HG03469 (cell line): Measurements from ENCODE around the gene UBE2E2.

Source experiments
- ATAC-seq: cut with Tn5 transposase; IDR thresholded peaks from one replicate; pipeline ENCODE4 v1.9.1; 2021; ENCODE audit warnings: mild to moderate bottlenecking, moderate library complexity, moderate number of reproducible peaks; ENCODE audit not compliant: unreplicated experiment

Gene UBE2E2

GRCh38 chr3:23272820-23273219, 69.7 kb downstream of the UBE2E2 start:
- no peak for ATAC-seq

GRCh38 chr3:23275061-23275460, 71.9 kb downstream of the UBE2E2 start:
- no peak for ATAC-seq

GRCh38 chr3:23275814-23276213, 72.7 kb downstream of the UBE2E2 start:
- ATAC-seq, result no peak

- ATAC-seq, result no peak
Measured at GRCh38 chr3:23276913-23277658, 74.0 kb downstream of the UBE2E2 start.

GRCh38 chr3:23277688-23278087, 74.6 kb downstream of the UBE2E2 start:
- ATAC-seq, result no peak

- no peak for ATAC-seq
Measured at GRCh38 chr3:23283625-23284024, 80.5 kb downstream of the UBE2E2 start.

- no peak for ATAC-seq
Measured at GRCh38 chr3:23288286-23288685, 85.2 kb downstream of the UBE2E2 start.

- ATAC-seq, result no peak
Measured at GRCh38 chr3:23288715-23289114, 85.6 kb downstream of the UBE2E2 start.

- ATAC-seq, result no peak
Measured at GRCh38 chr3:23292432-23292831, 89.3 kb downstream of the UBE2E2 start.

GRCh38 chr3:23294770-23295387, 91.8 kb downstream of the UBE2E2 start:
- ATAC-seq, result no peak

- no peak for ATAC-seq
Measured at GRCh38 chr3:23301819-23302218, 98.7 kb downstream of the UBE2E2 start.

- no peak for ATAC-seq
Measured at GRCh38 chr3:23302271-23302670, 99.1 kb downstream of the UBE2E2 start.

GRCh38 chr3:23303601-23304217, 100.6 kb downstream of the UBE2E2 start:
- no peak for ATAC-seq

- ATAC-seq, result no peak
Measured at GRCh38 chr3:23304424-23304823, 101.3 kb downstream of the UBE2E2 start.

GRCh38 chr3:23308986-23309625, 106.0 kb downstream of the UBE2E2 start:
- ATAC-seq, result no peak

- ATAC-seq, result no peak
Measured at GRCh38 chr3:23312866-23313265, 109.7 kb downstream of the UBE2E2 start.

- no peak for ATAC-seq
Measured at GRCh38 chr3:23314981-23315762, 112.0 kb downstream of the UBE2E2 start.

- no peak for ATAC-seq
Measured at GRCh38 chr3:23316924-23317323, 113.8 kb downstream of the UBE2E2 start.

GRCh38 chr3:23319366-23320312, 116.5 kb downstream of the UBE2E2 start:
- no peak for ATAC-seq
